Liver (tissue), 9 donors: ENCODE data around the gene ANKRD42. TPM values are rescaled to one million over a fixed set of nuclear protein-coding genes. Genes with fewer than 3 reads are reported as not detected.

Source experiments
- DNase-seq: peaks from one replicate; pipeline ENCODE4 v3.0.0-alpha.2; 2017; ENCODE audit warnings: low spot score
- H3K27ac ChIP-seq, 2 donors: one replicate each; pipeline ENCODE4 v1.7.0; 2013; ENCODE audit warnings: inconsistent platforms in 2 of 2, low read length in 2 of 2, control low read depth in 1 of 2, low read depth in 1 of 2, mild to moderate bottlenecking in 1 of 2
- H3K27me3 ChIP-seq, 4 donors: one replicate each; pipeline versions ENCODE4 v1.6.1 to v1.7.0; 2013; ENCODE audit warnings: low read length in 3 of 4, inconsistent platforms in 1 of 4, mild to moderate bottlenecking in 1 of 4, moderate library complexity in 1 of 4; ENCODE audit not compliant: control insufficient read depth in 4 of 4, insufficient read depth in 4 of 4
- H3K36me3 ChIP-seq, 4 donors: one replicate each; pipeline versions ENCODE4 v1.6.1 to v1.7.0; 2013; ENCODE audit warnings: low read length in 3 of 4, mild to moderate bottlenecking in 3 of 4, low read depth in 1 of 4, moderate library complexity in 1 of 4; ENCODE audit not compliant: control insufficient read depth in 4 of 4, insufficient read depth in 3 of 4
- H3K4me1 ChIP-seq, 4 donors: one replicate each; pipeline versions ENCODE4 v1.6.1 to v1.7.0; 2013; ENCODE audit warnings: low read length in 3 of 4, mild to moderate bottlenecking in 3 of 4, moderate library complexity in 1 of 4; ENCODE audit not compliant: control insufficient read depth in 4 of 4, insufficient read depth in 4 of 4
- H3K4me3 ChIP-seq, 3 donors: one replicate each; pipeline versions ENCODE4 v1.6.1 to v1.7.0; 2013; ENCODE audit warnings: low read length in 3 of 3, control low read depth in 1 of 3, low read depth in 1 of 3, mild to moderate bottlenecking in 1 of 3
- H3K9ac ChIP-seq, 2 donors: one replicate each; pipeline ENCODE4 v1.7.0; 2013; ENCODE audit warnings: low read length in 2 of 2, mild to moderate bottlenecking in 2 of 2, moderate library complexity in 2 of 2, control low read depth in 1 of 2, low read depth in 1 of 2
- H3K9me3 ChIP-seq, 4 donors: one replicate each; pipeline versions ENCODE4 v1.6.1 to v1.7.0; 2013; ENCODE audit warnings: low read length in 3 of 4; ENCODE audit not compliant: control insufficient read depth in 4 of 4
- EGR1 ChIP-seq, 2 donors: IDR thresholded peaks; 2 replicates each; pipeline ENCODE4 v1.6.1; 2016 to 2018; ENCODE audit warnings: antibody characterized with exemption in 2 of 2, low read depth in 2 of 2
- FOXA1 ChIP-seq: IDR thresholded peaks from 2 replicates; pipeline ENCODE4 v1.6.1; 2016; ENCODE audit warnings: antibody characterized with exemption
- FOXA2 ChIP-seq: IDR thresholded peaks from 2 replicates; pipeline ENCODE4 v1.6.1; 2016; ENCODE audit warnings: antibody characterized with exemption
- GABPA ChIP-seq, 2 donors: IDR thresholded peaks in 1 of 2; conservative IDR thresholded peaks in 1 of 2; 2 replicates each; pipeline ENCODE4 v1.6.1; 2016; ENCODE audit warnings: antibody characterized with exemption in 2 of 2, mild to moderate bottlenecking in 1 of 2, moderate library complexity in 1 of 2
- HNF4A ChIP-seq, 2 donors: conservative IDR thresholded peaks; 2 replicates each; pipeline ENCODE4 v1.6.1; 2016; ENCODE audit warnings: antibody characterized with exemption in 2 of 2, mild to moderate bottlenecking in 2 of 2
- HNF4G ChIP-seq: IDR thresholded peaks from 2 replicates; pipeline ENCODE4 v1.6.1; 2016; ENCODE audit warnings: antibody characterized with exemption
- NR2F2 ChIP-seq: IDR thresholded peaks from 2 replicates; pipeline ENCODE4 v1.6.1; 2016; ENCODE audit warnings: antibody characterized with exemption
- RAD21 ChIP-seq, 2 donors: IDR thresholded peaks; 2 replicates each; pipeline ENCODE4 v1.6.1; 2016; ENCODE audit warnings: antibody characterized with exemption in 2 of 2, mild to moderate bottlenecking in 2 of 2
- RXRA ChIP-seq, 2 donors: IDR thresholded peaks; 2 replicates each; pipeline ENCODE4 v1.6.1; 2017 to 2018; ENCODE audit warnings: antibody characterized with exemption in 2 of 2, mild to moderate bottlenecking in 1 of 2
- SP1 ChIP-seq: IDR thresholded peaks from 2 replicates; pipeline ENCODE4 v1.6.1; 2018; ENCODE audit warnings: antibody characterized with exemption, mild to moderate bottlenecking
- TAF1 ChIP-seq: conservative IDR thresholded peaks from 2 replicates; pipeline ENCODE4 v1.6.1; 2016; ENCODE audit warnings: antibody characterized with exemption, mild to moderate bottlenecking
- YY1 ChIP-seq: IDR thresholded peaks from 2 replicates; pipeline ENCODE4 v1.6.1; 2016; ENCODE audit warnings: antibody characterized with exemption, mild to moderate bottlenecking
- WGBS: extraction: QIAGEN DNeasy Blood & Tissue Kit; methylation state at CpG from one replicate; pipeline ENCODE4 v1.1.7; 2013; 5-methylcytosine and 5-hydroxymethylcytosine counted together
- polyA plus RNA-seq, 2 donors: library from polyadenylated mRNA; stranded (reverse) in 1 of 2; unstranded in 1 of 2; fragments of 200-250 nt in 1 of 2; fragments of >200 nt in 1 of 2; fragmentation: Nextera tagmentation in 1 of 2; extraction: Ambion mirVana in 1 of 2; gene quantifications; one replicate each; pipeline versions ENCODE4 v1.2.1 to v1.2.3, GENCODE V29; 2013 to 2015
- total RNA-seq, 2 donors: library from RNA; depleted of rRNA; stranded (reverse); fragments of >200 nt; gene quantifications; one replicate each; pipeline ENCODE4 v1.2.3, GENCODE V29; 2014
- TF ChIP-seq, protein P1 (sequence below): IDR thresholded peaks from 2 replicates; pipeline ENCODE4 v1.6.1; 2016; ENCODE audit warnings: antibody characterized with exemption
- TF ChIP-seq, protein P2 (sequence below): IDR thresholded peaks from 2 replicates; pipeline ENCODE4 v1.6.1; 2016; ENCODE audit warnings: antibody characterized with exemption
- TF ChIP-seq, protein P3 (sequence below): fragments of 150-350 bp; IDR thresholded peaks from 2 replicates; pipeline ENCODE4 v1.5.1; 2017; ENCODE audit warnings: improper control_type of control experiment, low read depth, low read length; ENCODE audit not compliant: missing input control
- TF ChIP-seq, protein P4 (sequence below): IDR thresholded peaks from 2 replicates; pipeline ENCODE4 v1.6.1; 2016; ENCODE audit warnings: antibody characterized with exemption, mild to moderate bottlenecking
- donor health status: healthy.
- donor health status: healthy.
- donor health status: healthy.
- donor health status: healthy.
- donor health status: healthy.

Gene ANKRD42
- total and polyA plus RNA-seq, 4 donors = 2.0 to 4.9 (median 2.4) TPM

DNA sequence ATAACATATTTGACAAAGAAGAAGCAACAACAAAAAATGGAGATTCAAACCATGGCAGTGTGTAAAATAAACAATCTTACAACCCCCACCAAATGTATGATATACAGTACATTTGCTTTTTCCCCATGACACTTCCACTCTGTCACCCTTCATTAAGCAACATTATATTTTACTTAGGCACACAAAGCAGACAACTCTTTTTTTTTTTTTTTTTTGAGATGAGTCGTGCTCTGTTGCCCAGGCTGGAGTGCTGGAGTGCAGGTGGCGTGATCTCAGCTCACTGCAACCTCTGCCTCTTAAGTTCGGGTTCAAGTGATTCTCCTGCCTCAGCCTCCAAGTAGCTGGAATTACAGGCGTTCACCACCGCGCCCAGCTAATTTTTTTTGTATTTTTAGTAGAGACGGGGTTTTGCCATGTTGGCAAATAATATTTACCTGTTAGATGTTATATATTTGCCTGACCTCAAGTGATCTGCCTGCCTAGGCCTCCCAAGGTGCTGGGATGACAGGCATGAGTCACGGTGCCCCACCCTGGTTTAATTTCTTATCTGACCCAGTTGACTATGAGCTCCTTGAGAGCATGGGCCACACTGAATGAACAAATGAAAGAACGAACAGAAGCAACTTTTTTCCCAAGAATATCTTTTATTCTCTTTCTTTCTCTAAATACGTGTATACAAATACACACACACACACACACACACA, 42.1 kb upstream of the ANKRD42 start:
- Histone ChIP-seq H3K9ac (no peak overlapping the region), H3K27ac (no peak overlapping the region), H3K4me1 (peaks cover 0 to 8% (median 2%) of the 10 kb centered on the region in 4 donors), H3K9me3 (no peaks in the 10 kb centered on the region), H3K4me3 (no peak overlapping the region), H3K36me3 (no peaks in the 10 kb centered on the region), H3K27me3 (no peaks in the 10 kb centered on the region)
- TF ChIP-seq YY1 = no peak
- TF ChIP-seq, protein P1, sequence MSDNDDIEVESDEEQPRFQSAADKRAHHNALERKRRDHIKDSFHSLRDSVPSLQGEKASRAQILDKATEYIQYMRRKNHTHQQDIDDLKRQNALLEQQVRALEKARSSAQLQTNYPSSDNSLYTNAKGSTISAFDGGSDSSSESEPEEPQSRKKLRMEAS = no peak
- no peak for TF ChIP-seq RXRA (IDR thresholded peaks at IDR 0.05)
- TF ChIP-seq EGR1 (IDR thresholded peaks at IDR 0.05; ENCODE audit: low read depth in 2 of 2) = no peak
- TF ChIP-seq, protein P2, sequence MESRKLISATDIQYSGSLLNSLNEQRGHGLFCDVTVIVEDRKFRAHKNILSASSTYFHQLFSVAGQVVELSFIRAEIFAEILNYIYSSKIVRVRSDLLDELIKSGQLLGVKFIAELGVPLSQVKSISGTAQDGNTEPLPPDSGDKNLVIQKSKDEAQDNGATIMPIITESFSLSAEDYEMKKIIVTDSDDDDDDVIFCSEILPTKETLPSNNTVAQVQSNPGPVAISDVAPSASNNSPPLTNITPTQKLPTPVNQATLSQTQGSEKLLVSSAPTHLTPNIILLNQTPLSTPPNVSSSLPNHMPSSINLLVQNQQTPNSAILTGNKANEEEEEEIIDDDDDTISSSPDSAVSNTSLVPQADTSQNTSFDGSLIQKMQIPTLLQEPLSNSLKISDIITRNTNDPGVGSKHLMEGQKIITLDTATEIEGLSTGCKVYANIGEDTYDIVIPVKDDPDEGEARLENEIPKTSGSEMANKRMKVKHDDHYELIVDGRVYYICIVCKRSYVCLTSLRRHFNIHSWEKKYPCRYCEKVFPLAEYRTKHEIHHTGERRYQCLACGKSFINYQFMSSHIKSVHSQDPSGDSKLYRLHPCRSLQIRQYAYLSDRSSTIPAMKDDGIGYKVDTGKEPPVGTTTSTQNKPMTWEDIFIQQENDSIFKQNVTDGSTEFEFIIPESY = no peak
- TF ChIP-seq, protein P3, sequence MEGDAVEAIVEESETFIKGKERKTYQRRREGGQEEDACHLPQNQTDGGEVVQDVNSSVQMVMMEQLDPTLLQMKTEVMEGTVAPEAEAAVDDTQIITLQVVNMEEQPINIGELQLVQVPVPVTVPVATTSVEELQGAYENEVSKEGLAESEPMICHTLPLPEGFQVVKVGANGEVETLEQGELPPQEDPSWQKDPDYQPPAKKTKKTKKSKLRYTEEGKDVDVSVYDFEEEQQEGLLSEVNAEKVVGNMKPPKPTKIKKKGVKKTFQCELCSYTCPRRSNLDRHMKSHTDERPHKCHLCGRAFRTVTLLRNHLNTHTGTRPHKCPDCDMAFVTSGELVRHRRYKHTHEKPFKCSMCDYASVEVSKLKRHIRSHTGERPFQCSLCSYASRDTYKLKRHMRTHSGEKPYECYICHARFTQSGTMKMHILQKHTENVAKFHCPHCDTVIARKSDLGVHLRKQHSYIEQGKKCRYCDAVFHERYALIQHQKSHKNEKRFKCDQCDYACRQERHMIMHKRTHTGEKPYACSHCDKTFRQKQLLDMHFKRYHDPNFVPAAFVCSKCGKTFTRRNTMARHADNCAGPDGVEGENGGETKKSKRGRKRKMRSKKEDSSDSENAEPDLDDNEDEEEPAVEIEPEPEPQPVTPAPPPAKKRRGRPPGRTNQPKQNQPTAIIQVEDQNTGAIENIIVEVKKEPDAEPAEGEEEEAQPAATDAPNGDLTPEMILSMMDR = no peak
- TF ChIP-seq HNF4G = no peak
- no peak for TF ChIP-seq FOXA1
- no peak for TF ChIP-seq FOXA2
- TF ChIP-seq SP1 = no peak
- TF ChIP-seq TAF1 = no peak
- no peak for TF ChIP-seq NR2F2
- TF ChIP-seq HNF4A (conservative IDR thresholded peaks at IDR 0.05) = no peak
- TF ChIP-seq, protein P4, sequence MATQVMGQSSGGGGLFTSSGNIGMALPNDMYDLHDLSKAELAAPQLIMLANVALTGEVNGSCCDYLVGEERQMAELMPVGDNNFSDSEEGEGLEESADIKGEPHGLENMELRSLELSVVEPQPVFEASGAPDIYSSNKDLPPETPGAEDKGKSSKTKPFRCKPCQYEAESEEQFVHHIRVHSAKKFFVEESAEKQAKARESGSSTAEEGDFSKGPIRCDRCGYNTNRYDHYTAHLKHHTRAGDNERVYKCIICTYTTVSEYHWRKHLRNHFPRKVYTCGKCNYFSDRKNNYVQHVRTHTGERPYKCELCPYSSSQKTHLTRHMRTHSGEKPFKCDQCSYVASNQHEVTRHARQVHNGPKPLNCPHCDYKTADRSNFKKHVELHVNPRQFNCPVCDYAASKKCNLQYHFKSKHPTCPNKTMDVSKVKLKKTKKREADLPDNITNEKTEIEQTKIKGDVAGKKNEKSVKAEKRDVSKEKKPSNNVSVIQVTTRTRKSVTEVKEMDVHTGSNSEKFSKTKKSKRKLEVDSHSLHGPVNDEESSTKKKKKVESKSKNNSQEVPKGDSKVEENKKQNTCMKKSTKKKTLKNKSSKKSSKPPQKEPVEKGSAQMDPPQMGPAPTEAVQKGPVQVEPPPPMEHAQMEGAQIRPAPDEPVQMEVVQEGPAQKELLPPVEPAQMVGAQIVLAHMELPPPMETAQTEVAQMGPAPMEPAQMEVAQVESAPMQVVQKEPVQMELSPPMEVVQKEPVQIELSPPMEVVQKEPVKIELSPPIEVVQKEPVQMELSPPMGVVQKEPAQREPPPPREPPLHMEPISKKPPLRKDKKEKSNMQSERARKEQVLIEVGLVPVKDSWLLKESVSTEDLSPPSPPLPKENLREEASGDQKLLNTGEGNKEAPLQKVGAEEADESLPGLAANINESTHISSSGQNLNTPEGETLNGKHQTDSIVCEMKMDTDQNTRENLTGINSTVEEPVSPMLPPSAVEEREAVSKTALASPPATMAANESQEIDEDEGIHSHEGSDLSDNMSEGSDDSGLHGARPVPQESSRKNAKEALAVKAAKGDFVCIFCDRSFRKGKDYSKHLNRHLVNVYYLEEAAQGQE = no peak
- no peak for TF ChIP-seq GABPA (IDR thresholded peaks at IDR 0.05 in 1 of 2, conservative IDR thresholded peaks at IDR 0.05 in 1 of 2)
- TF ChIP-seq RAD21 (IDR thresholded peaks at IDR 0.05) = no peak
- DNase-seq = peak; percentile 53
- WGBS = 89% methylated on average over 10 of the region's 10 CpGs
